ENCODE results near the gene KAT7.

KAT7 gene

GRCh38 chr17:49788478-49789242, at the start of gene KAT7:
Gene KAT7 (plus strand): TSS chr17:49788681. CDS start chr17:49788835, 154 bp downstream.
- peak; percentile 100 for DNase-seq (ENCODE audit: low read depth)

GRCh38 chr17:49739641-49740271, 48.7 kb upstream of the KAT7 start:
- DNase-seq (ENCODE audit: low read depth) = no peak

GRCh38 chr17:49741009-49741691, 47.3 kb upstream of the KAT7 start:
- DNase-seq (ENCODE audit: low read depth) = no peak

- no peak for DNase-seq (ENCODE audit: low read depth)
Observed at GRCh38 chr17:49741692-49742076, 46.8 kb upstream of the KAT7 start.

- no peak for DNase-seq (ENCODE audit: low read depth)
Observed at GRCh38 chr17:49742166-49742638, 46.3 kb upstream of the KAT7 start.

- DNase-seq (ENCODE audit: low read depth) = no peak
Observed at GRCh38 chr17:49745175-49746139, 43.0 kb upstream of the KAT7 start.

- DNase-seq (ENCODE audit: low read depth) = no peak
Observed at GRCh38 chr17:49746791-49747490, 41.5 kb upstream of the KAT7 start.

GRCh38 chr17:49747632-49748031, 40.8 kb upstream of the KAT7 start:
- no peak for DNase-seq (ENCODE audit: low read depth)

- DNase-seq (ENCODE audit: low read depth) = no peak
Observed at GRCh38 chr17:49748223-49748622, 40.3 kb upstream of the KAT7 start.

- no peak for DNase-seq (ENCODE audit: low read depth)
Observed at GRCh38 chr17:49748791-49749190, 39.7 kb upstream of the KAT7 start.

GRCh38 chr17:49749730-49750129, 38.8 kb upstream of the KAT7 start:
- no peak for DNase-seq (ENCODE audit: low read depth)

- DNase-seq (ENCODE audit: low read depth) = no peak
Observed at GRCh38 chr17:49752508-49752907, 36.0 kb upstream of the KAT7 start.

GRCh38 chr17:49753959-49754391, 34.5 kb upstream of the KAT7 start:
- no peak for DNase-seq (ENCODE audit: low read depth)

- DNase-seq (ENCODE audit: low read depth) = no peak
Observed at GRCh38 chr17:49755663-49756283, 32.7 kb upstream of the KAT7 start.

GRCh38 chr17:49756323-49757150, 31.9 kb upstream of the KAT7 start:
- no peak for DNase-seq (ENCODE audit: low read depth)

- no peak for DNase-seq (ENCODE audit: low read depth)
Observed at GRCh38 chr17:49757151-49757777, 31.2 kb upstream of the KAT7 start.

- DNase-seq (ENCODE audit: low read depth) = peak; percentile 54
Observed at GRCh38 chr17:49758464-49759010, 29.9 kb upstream of the KAT7 start.

- DNase-seq (ENCODE audit: low read depth) = no peak
Observed at GRCh38 chr17:49759203-49759602, 29.3 kb upstream of the KAT7 start.

GRCh38 chr17:49760296-49760695, 28.2 kb upstream of the KAT7 start:
- DNase-seq (ENCODE audit: low read depth) = no peak
